ENCODE measurements around the gene TMC4. TPM values are rescaled to one million over a fixed set of nuclear protein-coding genes. Genes with fewer than 3 reads are reported as not detected.

The TMC4 gene
- polyA plus RNA-seq, 1 of the 3 experiments (the other 2 are of a cell fraction), result 2.8 TPM

DNA sequence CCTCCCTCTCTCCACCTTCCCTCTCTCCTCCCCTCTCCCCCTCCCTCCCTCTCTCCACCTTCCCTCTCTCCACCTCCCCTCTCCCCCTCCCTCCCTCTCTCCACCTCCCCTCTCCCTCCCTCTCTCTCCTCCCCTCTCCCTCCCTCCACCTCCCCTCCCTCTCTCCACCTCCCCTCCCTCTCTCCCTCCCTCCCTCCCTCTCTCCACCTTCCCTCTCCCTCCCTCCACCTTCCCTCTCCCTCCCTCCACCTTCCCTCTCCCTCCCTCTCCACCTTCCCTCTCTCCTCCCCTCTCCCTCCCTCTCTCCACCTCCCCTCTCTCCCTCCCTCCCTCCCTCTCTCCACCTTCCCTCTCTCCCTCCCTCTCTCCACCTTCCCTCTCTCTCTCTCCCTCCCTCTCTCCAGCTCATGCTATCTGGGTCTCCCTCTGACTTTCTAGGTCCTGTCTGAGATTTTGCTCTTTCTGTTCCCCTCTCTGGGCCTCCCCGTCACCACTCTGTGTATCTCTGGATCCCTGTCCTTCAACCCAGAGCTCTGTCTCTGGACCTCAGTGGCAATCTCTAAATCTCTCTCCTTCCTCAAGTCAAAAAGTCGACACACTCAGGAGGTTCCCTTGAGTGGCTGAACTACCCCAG is 38.9 kb downstream of the TMC4 start:
- 92% methylated on average over 2 of the region's 2 CpGs for WGBS (ENCODE audit: low lambda C conversion rate)
- peaks cover 0 to 16% of the 10 kb centered on the region in 2 experiments; a peak in 1 of 4 replicates for H3K4me1 ChIP-seq (ENCODE audit: control insufficient read depth in 1 of 2, insufficient read depth in 2 of 2, low read depth in 1 of 2, low read length in 1 of 2)

GRCh38 chr19:54133312-54133956 is 39.5 kb downstream of the TMC4 start:
- Histone ChIP-seq H3K9me3 (no peaks in the 10 kb centered on the region), H3K4me3 (ENCODE audit: low read depth in 2 of 2, low read length in 1 of 2) (no peak overlapping the region), H4K20me1 (ENCODE audit: insufficient read depth) (peaks cover under 1% of the 10 kb centered on the region; the same call in 1 of the 2 replicates), H3K79me2 (ENCODE audit: insufficient read depth) (peaks cover 9% of the 10 kb centered on the region), H3K9ac (no peak overlapping the region), H3K9me2 (no peaks in the 10 kb centered on the region), H3K4me2 (no peak overlapping the region), H3F3A (replicated peaks; ENCODE audit: insufficient read depth) (no peaks in the 10 kb centered on the region), H3K36me3 (replicated peaks in 1 of 2; ENCODE audit: control insufficient read depth in 1 of 2, insufficient read depth in 2 of 2, low read length in 1 of 2) (peaks cover 0 to 22% of the 10 kb centered on the region in 2 experiments), H3K27me3 (ENCODE audit: insufficient read depth) (no peaks in the 10 kb centered on the region), H3K27ac (ENCODE audit: low read depth in 2 of 2, low read length in 1 of 2) (no peak overlapping the region), H3K4me1 (ENCODE audit: control insufficient read depth in 1 of 2, insufficient read depth in 2 of 2, low read depth in 1 of 2, low read length in 1 of 2) (peaks cover 0 to 9% of the 10 kb centered on the region in 2 experiments; a peak in 1 of 4 replicates), H2AFZ (ENCODE audit: low read depth) (no peak overlapping the region)
- no peak for DNase-seq
- TF ChIP-seq, protein P1, sequence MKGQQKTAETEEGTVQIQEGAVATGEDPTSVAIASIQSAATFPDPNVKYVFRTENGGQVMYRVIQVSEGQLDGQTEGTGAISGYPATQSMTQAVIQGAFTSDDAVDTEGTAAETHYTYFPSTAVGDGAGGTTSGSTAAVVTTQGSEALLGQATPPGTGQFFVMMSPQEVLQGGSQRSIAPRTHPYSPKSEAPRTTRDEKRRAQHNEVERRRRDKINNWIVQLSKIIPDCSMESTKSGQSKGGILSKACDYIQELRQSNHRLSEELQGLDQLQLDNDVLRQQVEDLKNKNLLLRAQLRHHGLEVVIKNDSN (IDR thresholded peaks at IDR 0.05; ENCODE audit: borderline replicate concordance, low read depth), result no peak
- no peak for TF ChIP-seq TEAD4 (IDR thresholded peaks at IDR 0.05; ENCODE audit: borderline replicate concordance, insufficient read depth)
- TF ChIP-seq SMC3 (IDR thresholded peaks at IDR 0.05; ENCODE audit: low read depth, low read length), result no peak
- TF ChIP-seq, protein P2, sequence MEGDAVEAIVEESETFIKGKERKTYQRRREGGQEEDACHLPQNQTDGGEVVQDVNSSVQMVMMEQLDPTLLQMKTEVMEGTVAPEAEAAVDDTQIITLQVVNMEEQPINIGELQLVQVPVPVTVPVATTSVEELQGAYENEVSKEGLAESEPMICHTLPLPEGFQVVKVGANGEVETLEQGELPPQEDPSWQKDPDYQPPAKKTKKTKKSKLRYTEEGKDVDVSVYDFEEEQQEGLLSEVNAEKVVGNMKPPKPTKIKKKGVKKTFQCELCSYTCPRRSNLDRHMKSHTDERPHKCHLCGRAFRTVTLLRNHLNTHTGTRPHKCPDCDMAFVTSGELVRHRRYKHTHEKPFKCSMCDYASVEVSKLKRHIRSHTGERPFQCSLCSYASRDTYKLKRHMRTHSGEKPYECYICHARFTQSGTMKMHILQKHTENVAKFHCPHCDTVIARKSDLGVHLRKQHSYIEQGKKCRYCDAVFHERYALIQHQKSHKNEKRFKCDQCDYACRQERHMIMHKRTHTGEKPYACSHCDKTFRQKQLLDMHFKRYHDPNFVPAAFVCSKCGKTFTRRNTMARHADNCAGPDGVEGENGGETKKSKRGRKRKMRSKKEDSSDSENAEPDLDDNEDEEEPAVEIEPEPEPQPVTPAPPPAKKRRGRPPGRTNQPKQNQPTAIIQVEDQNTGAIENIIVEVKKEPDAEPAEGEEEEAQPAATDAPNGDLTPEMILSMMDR (IDR thresholded peaks at IDR 0.05), result no peak
- no peak for TF ChIP-seq YY1 (IDR thresholded peaks at IDR 0.05; ENCODE audit: low read depth)
- TF ChIP-seq NRF1 (IDR thresholded peaks at IDR 0.05; ENCODE audit: low read depth, low read length), result no peak
- no peak for TF ChIP-seq RCOR1 (IDR thresholded peaks at IDR 0.05; ENCODE audit: low read length)
- TF ChIP-seq FOSL2 (IDR thresholded peaks at IDR 0.05; ENCODE audit: borderline replicate concordance, low read depth), result no peak
- POLR2A ChIA-PET, result no interaction called here
- WGBS (ENCODE audit: low lambda C conversion rate), result 87% methylated on average over 8 of the region's 10 CpGs
- CTCF ChIA-PET, result no interaction called here

More for the DNA sequence above, 38.9 kb downstream of the TMC4 start:
- no peak for DNase-seq
- H3K27ac ChIP-seq (ENCODE audit: low read depth in 2 of 2, low read length in 1 of 2), result no peak overlapping the region
- ChIA-PET CTCF (no interaction called here), POLR2A (no interaction called here)
- no peak overlapping the region for H2AFZ ChIP-seq (ENCODE audit: low read depth)
- H3K79me2 ChIP-seq (ENCODE audit: insufficient read depth), result peaks cover 15% of the 10 kb centered on the region
- no peak overlapping the region for H3K9ac ChIP-seq
- no peaks in the 10 kb centered on the region for H3K27me3 ChIP-seq (ENCODE audit: insufficient read depth)
- no peaks in the 10 kb centered on the region for H3K9me3 ChIP-seq
- no peak overlapping the region for H3K4me2 ChIP-seq
- H3K9me2 ChIP-seq, result no peaks in the 10 kb centered on the region
- TF ChIP-seq NRF1 (IDR thresholded peaks at IDR 0.05; ENCODE audit: low read depth, low read length) (no peak), RCOR1 (IDR thresholded peaks at IDR 0.05; ENCODE audit: low read length) (no peak), YY1 (IDR thresholded peaks at IDR 0.05; ENCODE audit: low read depth) (no peak), POLR2AphosphoS5 (IDR thresholded peaks at IDR 0.05; ENCODE audit: low read depth, low read length) (no peak), GATA2 (CRISPR knock-in tag; IDR thresholded peaks at IDR 0.05) (no peak), EZH2phosphoT487 (IDR thresholded peaks at IDR 0.05; ENCODE audit: borderline replicate concordance, low read depth) (no peak), TAF1 (IDR thresholded peaks at IDR 0.05; ENCODE audit: borderline replicate concordance, low read depth, low read length) (no peak)
- TF ChIP-seq, protein P3, sequence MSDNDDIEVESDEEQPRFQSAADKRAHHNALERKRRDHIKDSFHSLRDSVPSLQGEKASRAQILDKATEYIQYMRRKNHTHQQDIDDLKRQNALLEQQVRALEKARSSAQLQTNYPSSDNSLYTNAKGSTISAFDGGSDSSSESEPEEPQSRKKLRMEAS (IDR thresholded peaks at IDR 0.05; ENCODE audit: low read depth), result no peak
- peaks cover 7% of the 10 kb centered on the region; the same call in 1 of the 2 replicates for H4K20me1 ChIP-seq (ENCODE audit: insufficient read depth)
- peaks cover 0 to 16% of the 10 kb centered on the region in 2 experiments for H3K36me3 ChIP-seq (replicated peaks in 1 of 2; ENCODE audit: control insufficient read depth in 1 of 2, insufficient read depth in 2 of 2, low read length in 1 of 2)
- H3F3A ChIP-seq (replicated peaks; ENCODE audit: insufficient read depth), result no peaks in the 10 kb centered on the region
- H3K4me3 ChIP-seq (ENCODE audit: low read depth in 2 of 2, low read length in 1 of 2), result no peak overlapping the region

Data from SK-N-SH (cell line).